Dendritic cell treated with granulocyte-macrophage colony-stimulating factor and Interleukin-4, amounts not matched to agents 40 ng/mL and 50 ng/mL, for 4 days (primary cell): Measurements from ENCODE around the gene MACROD2.

Experiments used
- H3K27ac Mint-ChIP-seq: one replicate; pipeline ENCODE4 v1.8.0; 2022; ENCODE audit warnings: mild to moderate bottlenecking, mixed read lengths
- H3K27me3 Mint-ChIP-seq: one replicate; pipeline ENCODE4 v1.8.0; 2022; ENCODE audit warnings: mild to moderate bottlenecking, mixed read lengths
- H3K36me3 Mint-ChIP-seq: one replicate; pipeline ENCODE4 v1.8.0; 2022; ENCODE audit warnings: low read depth, mixed read lengths
- H3K4me1 Mint-ChIP-seq: one replicate; pipeline ENCODE4 v1.8.0; 2022; ENCODE audit warnings: low read depth, mixed read lengths
- H3K4me3 Mint-ChIP-seq: one replicate; pipeline ENCODE4 v1.8.0; 2022; ENCODE audit warnings: mild to moderate bottlenecking, moderate library complexity, mixed read lengths
- H3K9me3 Mint-ChIP-seq: one replicate; pipeline ENCODE4 v1.8.0; 2022; ENCODE audit warnings: mixed read lengths
- intact Hi-C: fragments of 100-400 bp; cut with micrococcal nuclease; formaldehyde crosslinking; loops from one replicate; pipeline ENCODE4 v1.15.0; 2022

The MACROD2 gene

GRCh38 chr20:15251171-15251570 is 1255.9 kb downstream of the MACROD2 start:
- no peak overlapping the region for H3K4me3 Mint-ChIP-seq
- H3K36me3 Mint-ChIP-seq: no peaks in the 10 kb centered on the region
- H3K27me3 Mint-ChIP-seq: no peaks in the 10 kb centered on the region
- H3K4me1 Mint-ChIP-seq: peaks cover 9% of the 10 kb centered on the region
- peaks cover 11% of the 10 kb centered on the region for H3K9me3 Mint-ChIP-seq
- H3K27ac Mint-ChIP-seq: no peak overlapping the region
- intact Hi-C loops: no loop called here

GRCh38 chr20:15252304-15252703 is 1257.0 kb downstream of the MACROD2 start:
- intact Hi-C loops: no loop called here
- peaks cover 11% of the 10 kb centered on the region for H3K9me3 Mint-ChIP-seq

GRCh38 chr20:15253431-15253830 is 1258.1 kb downstream of the MACROD2 start:
- peaks cover 4% of the 10 kb centered on the region for H3K4me1 Mint-ChIP-seq
- H3K27me3 Mint-ChIP-seq: no peaks in the 10 kb centered on the region
- peaks cover 11% of the 10 kb centered on the region for H3K9me3 Mint-ChIP-seq
- H3K36me3 Mint-ChIP-seq: no peaks in the 10 kb centered on the region
- no peak overlapping the region for H3K27ac Mint-ChIP-seq
- intact Hi-C loops: no loop called here
- H3K4me3 Mint-ChIP-seq: no peak overlapping the region

More at GRCh38 chr20:15252304-15252703, 1257.0 kb downstream of the MACROD2 start:
- Mint-ChIP-seq H3K27me3 (no peaks in the 10 kb centered on the region), H3K4me3 (no peak overlapping the region), H3K36me3 (no peaks in the 10 kb centered on the region), H3K4me1 (peaks cover 9% of the 10 kb centered on the region), H3K27ac (no peak overlapping the region)

GRCh38 chr20:15256676-15257568 is 1261.6 kb downstream of the MACROD2 start:
- intact Hi-C loops: no loop called here
- Mint-ChIP-seq H3K4me1 (no peaks in the 10 kb centered on the region), H3K27me3 (no peaks in the 10 kb centered on the region), H3K27ac (no peak overlapping the region), H3K36me3 (no peaks in the 10 kb centered on the region), H3K4me3 (no peak overlapping the region), H3K9me3 (no peaks in the 10 kb centered on the region)

- no peaks in the 10 kb centered on the region for H3K27me3 Mint-ChIP-seq
These were observed 1262.2 kb downstream of the MACROD2 start for GRCh38 chr20:15257569-15257870.

GRCh38 chr20:15265581-15266309 is 1270.4 kb downstream of the MACROD2 start:
- no peak overlapping the region for H3K4me3 Mint-ChIP-seq
- intact Hi-C loops: no loop called here
- peaks cover 1% of the 10 kb centered on the region for H3K27me3 Mint-ChIP-seq
- H3K9me3 Mint-ChIP-seq: peaks cover 5% of the 10 kb centered on the region
- peaks cover 6% of the 10 kb centered on the region for H3K4me1 Mint-ChIP-seq
- H3K27ac Mint-ChIP-seq: no peak overlapping the region
- no peaks in the 10 kb centered on the region for H3K36me3 Mint-ChIP-seq

More at GRCh38 chr20:15257569-15257870, 1262.2 kb downstream of the MACROD2 start:
- Mint-ChIP-seq H3K9me3 (no peaks in the 10 kb centered on the region), H3K4me3 (no peak overlapping the region), H3K36me3 (no peaks in the 10 kb centered on the region), H3K4me1 (no peaks in the 10 kb centered on the region), H3K27ac (no peak overlapping the region)
- intact Hi-C loops: no loop called here

GRCh38 chr20:15267935-15268334 is 1272.6 kb downstream of the MACROD2 start:
- Mint-ChIP-seq H3K27me3 (peaks cover under 1% of the 10 kb centered on the region), H3K36me3 (no peaks in the 10 kb centered on the region), H3K4me3 (no peak overlapping the region), H3K9me3 (peaks cover 9% of the 10 kb centered on the region), H3K27ac (no peak overlapping the region), H3K4me1 (peaks cover 6% of the 10 kb centered on the region)
- intact Hi-C loops: no loop called here

GRCh38 chr20:15278041-15278440 is 1282.7 kb downstream of the MACROD2 start:
- H3K27ac Mint-ChIP-seq: no peak overlapping the region
- H3K27me3 Mint-ChIP-seq: peaks cover 2% of the 10 kb centered on the region
- no peak overlapping the region for H3K4me3 Mint-ChIP-seq
- H3K4me1 Mint-ChIP-seq: no peaks in the 10 kb centered on the region
- intact Hi-C loops: no loop called here
- H3K9me3 Mint-ChIP-seq: peaks cover 34% of the 10 kb centered on the region
- H3K36me3 Mint-ChIP-seq: no peaks in the 10 kb centered on the region

- H3K36me3 Mint-ChIP-seq: no peaks in the 10 kb centered on the region
- H3K27me3 Mint-ChIP-seq: peaks cover 6% of the 10 kb centered on the region
- intact Hi-C loops: no loop called here
- H3K4me3 Mint-ChIP-seq: no peak overlapping the region
- H3K4me1 Mint-ChIP-seq: no peaks in the 10 kb centered on the region
- peaks cover 14% of the 10 kb centered on the region for H3K9me3 Mint-ChIP-seq
- no peak overlapping the region for H3K27ac Mint-ChIP-seq
These were observed 1292.0 kb downstream of the MACROD2 start for GRCh38 chr20:15287329-15287728.

- intact Hi-C loops: no loop called here
- H3K36me3 Mint-ChIP-seq: no peaks in the 10 kb centered on the region
- H3K4me1 Mint-ChIP-seq: no peaks in the 10 kb centered on the region
- no peak overlapping the region for H3K4me3 Mint-ChIP-seq
- H3K27me3 Mint-ChIP-seq: peaks cover 6% of the 10 kb centered on the region
- peaks cover 8% of the 10 kb centered on the region for H3K9me3 Mint-ChIP-seq
- H3K27ac Mint-ChIP-seq: no peak overlapping the region
These were observed 1292.8 kb downstream of the MACROD2 start for GRCh38 chr20:15288106-15288505.

- intact Hi-C loops: no loop called here
- no peak overlapping the region for H3K4me3 Mint-ChIP-seq
- peaks cover 6% of the 10 kb centered on the region for H3K27me3 Mint-ChIP-seq
- H3K9me3 Mint-ChIP-seq: peaks cover 2% of the 10 kb centered on the region
- H3K27ac Mint-ChIP-seq: no peak overlapping the region
- no peaks in the 10 kb centered on the region for H3K36me3 Mint-ChIP-seq
- no peaks in the 10 kb centered on the region for H3K4me1 Mint-ChIP-seq
These were observed 1294.0 kb downstream of the MACROD2 start for GRCh38 chr20:15289337-15289736.

- Mint-ChIP-seq H3K4me1 (no peaks in the 10 kb centered on the region), H3K27me3 (peaks cover 2% of the 10 kb centered on the region), H3K36me3 (no peaks in the 10 kb centered on the region), H3K27ac (no peak overlapping the region), H3K9me3 (no peaks in the 10 kb centered on the region), H3K4me3 (no peak overlapping the region)
- intact Hi-C loops: no loop called here
These were observed 1297.1 kb downstream of the MACROD2 start for GRCh38 chr20:15292405-15292804.

- Mint-ChIP-seq H3K36me3 (no peaks in the 10 kb centered on the region), H3K27me3 (peaks cover 2% of the 10 kb centered on the region), H3K4me3 (no peak overlapping the region), H3K27ac (no peak overlapping the region), H3K4me1 (no peaks in the 10 kb centered on the region), H3K9me3 (no peaks in the 10 kb centered on the region)
- intact Hi-C loops: no loop called here
These were observed 1301.1 kb downstream of the MACROD2 start for GRCh38 chr20:15296422-15296821.

- no peaks in the 10 kb centered on the region for H3K4me1 Mint-ChIP-seq
- peaks cover 2% of the 10 kb centered on the region for H3K27me3 Mint-ChIP-seq
- H3K27ac Mint-ChIP-seq: no peak overlapping the region
- no peak overlapping the region for H3K4me3 Mint-ChIP-seq
- no peaks in the 10 kb centered on the region for H3K36me3 Mint-ChIP-seq
- H3K9me3 Mint-ChIP-seq: peaks cover 8% of the 10 kb centered on the region
- intact Hi-C loops: no loop called here
These were observed 1302.0 kb downstream of the MACROD2 start for GRCh38 chr20:15297059-15297875.
